SK-N-SH (cell line): ENCODE data around the gene KLHL33. TPM values are rescaled to one million over a fixed set of nuclear protein-coding genes. Genes with fewer than 3 reads are reported as not detected.

Experiments used
- CTCF ChIA-PET: fragments of 300-600, 350-600 bp; formaldehyde crosslinking; extraction: SDS; loops from one replicate; lab custom pipeline; 2021; lab: Yijun Ruan, JAX
- POLR2A ChIA-PET: fragments of 350-600 bp; sonication (Branson Sonifier 250); formaldehyde crosslinking; extraction: SDS; loops from one replicate; lab custom pipeline; 2020; ENCODE audit warnings: antibody characterized with exemption, inconsistent platforms; lab: Yijun Ruan, JAX
- DNase-seq: peaks from one replicate; pipeline ENCODE4 v3.0.0; 2012
- H2AFZ ChIP-seq: fragments of 200-600 bp; sonication (generic); 2 replicates; pipeline ENCODE4 v1.8.1; 2016; ENCODE audit warnings: antibody characterized with exemption, mild to moderate bottlenecking, low read depth
- H3F3A ChIP-seq: fragments of 200-600 bp; sonication (generic); replicated peaks from 2 replicates; pipeline ENCODE3; 2016; ENCODE audit warnings: antibody characterized with exemption, mild to moderate bottlenecking; ENCODE audit not compliant: insufficient read depth
- H3K27ac ChIP-seq, 2 experiments: fragments of 200-500 bp in 1 of 2; fragments of 200-600 bp in 1 of 2; sonication (Bioruptor generic) in 1 of 2; sonication (generic), shearing (Covaris generic) in 1 of 2; 2 replicates each; pipeline versions ENCODE4 v1.5.1 to v1.6.1; 2014 to 2016; ENCODE audit warnings: low read depth in 2 of 2, inconsistent platforms in 1 of 2, low read length in 1 of 2, mild to moderate bottlenecking in 1 of 2, mixed read lengths in 1 of 2
- H3K27me3 ChIP-seq: fragments of 200-600 bp; sonication (generic), shearing (Covaris generic); 2 replicates; pipeline ENCODE4 v1.6.1; 2016; ENCODE audit warnings: mixed run types; ENCODE audit not compliant: insufficient read depth
- H3K36me3 ChIP-seq, 2 experiments: fragments of 200-500 bp in 1 of 2; fragments of 200-600 bp in 1 of 2; sonication (Bioruptor generic) in 1 of 2; sonication (generic) in 1 of 2; replicated peaks in 1 of 2; 2 replicates each; pipeline versions ENCODE3 to v1.5.1; 2014 to 2016; ENCODE audit warnings: low read length in 1 of 2, mild to moderate bottlenecking in 1 of 2; ENCODE audit not compliant: insufficient read depth in 2 of 2, control insufficient read depth in 1 of 2
- H3K4me1 ChIP-seq, 2 experiments: fragments of 200-500 bp in 1 of 2; fragments of 200-600 bp in 1 of 2; sonication (Bioruptor generic) in 1 of 2; sonication (generic), shearing (Covaris generic) in 1 of 2; 2 replicates each; pipeline versions ENCODE4 v1.5.1 to v1.6.1; 2014 to 2016; ENCODE audit warnings: low read depth in 1 of 2, low read length in 1 of 2, mixed run types in 1 of 2; ENCODE audit not compliant: insufficient read depth in 2 of 2, control insufficient read depth in 1 of 2
- H3K4me2 ChIP-seq: fragments of 200-600 bp; sonication (generic), shearing (Covaris generic); 2 replicates; pipeline ENCODE4 v1.6.1; 2017; ENCODE audit warnings: mixed run types
- H3K4me3 ChIP-seq, 2 experiments: fragments of 200-500 bp in 1 of 2; fragments of 200-600 bp in 1 of 2; sonication (Bioruptor generic) in 1 of 2; sonication (generic), shearing (Covaris generic) in 1 of 2; 2 replicates each; pipeline versions ENCODE4 v1.5.1 to v1.8.1; 2014 to 2016; ENCODE audit warnings: low read depth in 2 of 2, inconsistent platforms in 1 of 2, low read length in 1 of 2, mild to moderate bottlenecking in 1 of 2, mixed read lengths in 1 of 2, moderate library complexity in 1 of 2
- H3K79me2 ChIP-seq: fragments of 200-600 bp; sonication (generic); 2 replicates; pipeline ENCODE4 v1.8.1; 2017; ENCODE audit warnings: mild to moderate bottlenecking; ENCODE audit not compliant: insufficient read depth
- H3K9ac ChIP-seq: fragments of 200-600 bp; sonication (generic); 2 replicates; pipeline ENCODE4 v1.6.1; 2017; ENCODE audit warnings: mixed run types
- H3K9me2 ChIP-seq: fragments of 200-600 bp; sonication (generic); 2 replicates; pipeline ENCODE4 v1.6.1; 2017; ENCODE audit warnings: mixed run types
- H3K9me3 ChIP-seq: fragments of 200-600 bp; sonication (generic); 2 replicates; pipeline ENCODE4 v1.6.1; 2017; ENCODE audit warnings: mixed run types, mild to moderate bottlenecking, moderate library complexity
- H4K20me1 ChIP-seq: fragments of 200-600 bp; sonication (generic); 2 replicates; pipeline ENCODE4 v1.6.1; 2017; ENCODE audit warnings: mild to moderate bottlenecking, mixed run types; ENCODE audit not compliant: insufficient read depth
- ELF1 ChIP-seq: IDR thresholded peaks from 2 replicates; pipeline ENCODE4 v1.4.0; 2012
- EZH2phosphoT487 ChIP-seq: fragments of 200-600 bp; sonication (generic); IDR thresholded peaks from 2 replicates; pipeline ENCODE4 v1.6.1; 2017; ENCODE audit warnings: low read depth, mixed run types, mild to moderate bottlenecking, antibody characterized with exemption, moderate library complexity, borderline replicate concordance
- GATA2 ChIP-seq: sonication (generic); formaldehyde crosslinking; IDR thresholded peaks from 2 replicates; pipeline ENCODE4 v1.5.0; 2020; ENCODE audit warnings: mild to moderate bottlenecking, missing genetic modification reagents
- NFIC ChIP-seq: IDR thresholded peaks from 2 replicates; pipeline ENCODE4 v1.4.0; 2012; ENCODE audit warnings: borderline replicate concordance
- POLR2AphosphoS5 ChIP-seq: IDR thresholded peaks from 2 replicates; pipeline ENCODE4 v1.6.1; 2012; ENCODE audit warnings: low read depth, low read length
- REST ChIP-seq: IDR thresholded peaks from 2 replicates; pipeline ENCODE4 v1.6.1; 2012; ENCODE audit warnings: mild to moderate bottlenecking, low read depth, low read length, moderate library complexity
- RXRA ChIP-seq: IDR thresholded peaks from 2 replicates; pipeline ENCODE4 v1.4.0; 2012; ENCODE audit warnings: low read depth, mild to moderate bottlenecking, borderline replicate concordance
- SMC3 ChIP-seq: IDR thresholded peaks from 2 replicates; pipeline ENCODE4 v1.6.1; 2012; ENCODE audit warnings: low read depth, low read length, improper control_type of control experiment
- YY1 ChIP-seq: IDR thresholded peaks from 2 replicates; pipeline ENCODE4 v1.4.0; 2012; ENCODE audit warnings: low read depth, mild to moderate bottlenecking
- WGBS: methylation state at CpG from one replicate; pipeline ENCODE4 v1.1.6; 2017; ENCODE audit warnings: low lambda C conversion rate; 5-methylcytosine and 5-hydroxymethylcytosine counted together
- polyA plus RNA-seq, 3 experiments: library from polyadenylated mRNA; depleted of rRNA; stranded (reverse); fragments of >200 nt; gene quantifications; 2 replicates each; pipeline ENCODE4 v1.2.3, GENCODE V29; 2012
- TF ChIP-seq, protein P1 (sequence below): fragments of 150-350 bp; IDR thresholded peaks from 2 replicates; pipeline ENCODE4 v1.6.1; 2017; ENCODE audit warnings: antibody characterized with exemption, low read length, low read depth, borderline replicate concordance
- TF ChIP-seq, protein P2 (sequence below): IDR thresholded peaks from 2 replicates; pipeline ENCODE4 v1.4.0; 2012; ENCODE audit warnings: low read depth, borderline replicate concordance

The KLHL33 gene
- polyA plus RNA-seq, 1 of the 3 experiments (the other 2 are of a cell fraction) = not detected

DNA sequence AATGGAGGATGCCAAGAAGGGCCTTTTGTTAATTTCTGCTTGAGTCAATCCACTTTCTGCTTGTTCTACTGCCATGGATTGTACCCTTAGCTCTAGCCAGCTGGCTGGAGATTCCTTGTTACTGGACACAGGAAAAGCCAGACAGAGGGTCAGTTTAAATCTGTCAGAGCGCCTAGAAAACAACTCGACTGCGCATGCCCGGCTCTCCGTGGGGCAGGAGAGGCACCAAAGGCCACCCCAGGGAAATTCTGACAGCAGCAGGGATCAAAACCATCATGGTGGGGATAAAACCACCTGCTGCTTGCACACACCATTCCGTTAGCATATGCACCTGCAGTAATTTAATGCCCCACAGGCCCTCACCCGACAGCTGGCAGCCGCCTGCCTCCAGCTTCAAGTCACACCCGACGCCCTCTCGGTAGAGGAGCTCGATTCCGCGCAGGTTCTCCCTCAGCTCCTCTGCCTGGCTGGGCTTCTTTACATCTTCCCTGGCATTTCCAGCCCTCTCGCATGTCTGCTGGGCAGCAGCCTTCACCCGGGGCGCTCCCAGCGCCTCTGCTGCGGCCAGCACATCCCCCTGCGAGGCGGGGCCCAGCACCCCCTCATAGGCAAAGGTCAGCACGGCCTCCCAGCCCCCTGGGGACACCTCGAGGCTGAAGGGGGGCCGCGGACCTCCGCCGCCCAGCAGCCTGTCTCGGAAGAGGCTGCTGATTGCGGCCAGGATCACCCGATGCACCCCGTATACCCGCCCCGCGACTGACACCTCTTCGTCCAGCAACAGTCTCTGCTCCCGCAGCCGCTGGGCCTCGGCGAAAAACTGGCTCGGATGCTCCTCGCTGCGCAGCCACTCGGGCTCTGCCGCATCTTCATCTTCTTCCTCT is 1.0 kb downstream of the KLHL33 start (continued):
- TF ChIP-seq REST = no peak
- TF ChIP-seq POLR2AphosphoS5 = no peak
- TF ChIP-seq EZH2phosphoT487 = no peak
- TF ChIP-seq ELF1 = no peak
- TF ChIP-seq GATA2 (CRISPR knock-in tag) = no peak

DNA sequence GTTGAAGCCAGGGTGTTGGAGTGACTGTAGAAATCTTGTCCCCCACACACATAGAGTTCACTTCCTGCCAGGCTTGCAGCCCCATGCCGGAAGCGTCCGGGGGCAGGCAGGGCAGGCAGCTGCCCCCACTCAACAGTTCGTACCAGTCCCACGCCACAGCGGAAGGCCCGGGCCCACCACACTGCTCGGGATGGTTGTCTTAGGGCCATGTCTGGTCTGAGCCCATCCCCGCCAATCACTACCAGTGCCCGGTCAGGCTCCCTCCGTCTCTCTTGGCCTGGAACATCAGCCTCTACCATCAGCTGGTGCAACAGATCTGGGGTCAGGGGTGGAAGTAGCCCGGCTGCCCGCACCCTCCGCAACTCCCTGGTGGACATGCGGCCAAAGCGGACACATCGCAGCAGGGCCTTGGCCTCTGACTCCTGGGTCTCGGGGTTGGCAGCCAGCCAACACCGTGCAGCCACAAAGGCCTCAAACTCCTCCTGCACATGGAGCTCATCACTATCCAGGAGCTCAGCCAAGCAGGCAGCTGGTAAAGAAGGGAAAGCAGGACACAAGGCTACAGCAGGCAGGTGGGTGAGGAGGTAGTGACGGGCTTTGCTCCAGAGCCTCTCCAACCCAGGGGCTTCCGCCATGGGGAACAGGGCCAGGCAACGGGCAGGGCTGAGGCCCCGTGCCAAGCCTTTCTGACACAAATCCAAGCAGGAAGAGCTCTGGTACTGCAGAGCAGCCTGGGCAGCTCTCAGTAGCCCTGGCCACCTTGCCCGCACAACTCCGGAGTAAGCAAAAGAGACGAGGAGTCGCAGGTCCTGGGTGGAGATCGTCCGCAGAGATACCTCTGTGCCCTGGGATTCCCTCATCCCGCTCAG is 5.9 kb downstream of the KLHL33 start:
- WGBS = 80% methylated on average over 8 of the region's 30 CpGs
- no peaks in the 10 kb centered on the region for H3K9me2 ChIP-seq
- no peak overlapping the region for H3K27ac ChIP-seq
- H3K79me2 ChIP-seq = no peaks in the 10 kb centered on the region
- no peaks in the 10 kb centered on the region for H3K9me3 ChIP-seq
- H3K27me3 ChIP-seq = no peaks in the 10 kb centered on the region
- peaks cover 0 to 7% of the 10 kb centered on the region in 2 experiments; a peak in 1 of 4 replicates for H3K4me1 ChIP-seq
- no peak overlapping the region for H2AFZ ChIP-seq
- no peak overlapping the region for H3K4me2 ChIP-seq
- TF ChIP-seq, protein P1, sequence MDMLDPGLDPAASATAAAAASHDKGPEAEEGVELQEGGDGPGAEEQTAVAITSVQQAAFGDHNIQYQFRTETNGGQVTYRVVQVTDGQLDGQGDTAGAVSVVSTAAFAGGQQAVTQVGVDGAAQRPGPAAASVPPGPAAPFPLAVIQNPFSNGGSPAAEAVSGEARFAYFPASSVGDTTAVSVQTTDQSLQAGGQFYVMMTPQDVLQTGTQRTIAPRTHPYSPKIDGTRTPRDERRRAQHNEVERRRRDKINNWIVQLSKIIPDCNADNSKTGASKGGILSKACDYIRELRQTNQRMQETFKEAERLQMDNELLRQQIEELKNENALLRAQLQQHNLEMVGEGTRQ = no peak
- TF ChIP-seq NFIC (peak; percentile 26; the same call in 1 of the 2 replicates), SMC3 (no peak), YY1 (no peak), RXRA (no peak), REST (no peak)
- TF ChIP-seq, protein P2, sequence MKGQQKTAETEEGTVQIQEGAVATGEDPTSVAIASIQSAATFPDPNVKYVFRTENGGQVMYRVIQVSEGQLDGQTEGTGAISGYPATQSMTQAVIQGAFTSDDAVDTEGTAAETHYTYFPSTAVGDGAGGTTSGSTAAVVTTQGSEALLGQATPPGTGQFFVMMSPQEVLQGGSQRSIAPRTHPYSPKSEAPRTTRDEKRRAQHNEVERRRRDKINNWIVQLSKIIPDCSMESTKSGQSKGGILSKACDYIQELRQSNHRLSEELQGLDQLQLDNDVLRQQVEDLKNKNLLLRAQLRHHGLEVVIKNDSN = no peak
- TF ChIP-seq, all 33 proteins: peak for 1
- Histone ChIP-seq H3K4me3 (no peak overlapping the region), H3K9ac (no peak overlapping the region), H4K20me1 (no peaks in the 10 kb centered on the region), H3K36me3 (no peaks in the 10 kb centered on the region), H3F3A (no peaks in the 10 kb centered on the region)
- DNase-seq = no peak
- ChIA-PET CTCF (interaction anchor here (0.7 to 2.0 kb wide), 3 partner anchors 13 to 102 kb away, joined by 3 to 7 read pairs (median 3); no protein-coding TSS in a partner anchor), POLR2A (interaction anchor here (1.1 kb wide), 1 partner anchor 16 kb away, joined by 3 read pairs; no protein-coding TSS in a partner anchor)
